Measurements from ENCODE around the gene CYTH1.
"Not testable (repeated sequence)": the region's sequence is repeated elsewhere in the genome, so short reads cannot be mapped to it uniquely, and the experiment has no call there.

CYTH1 gene

GRCh38 chr17:78674595-78675315 is 107.3 kb downstream of the CYTH1 start:
- in situ Hi-C loops (cut with MboI; ENCODE audit: low sequenced_read_pairs): no loop called here

GRCh38 chr17:78674156-78674555 is 107.9 kb downstream of the CYTH1 start:
- in situ Hi-C loops (cut with MboI; ENCODE audit: low sequenced_read_pairs): no loop called here

- in situ Hi-C loops (cut with MboI; ENCODE audit: low sequenced_read_pairs): no loop called here
Observed at GRCh38 chr17:78673395-78673794, 108.7 kb downstream of the CYTH1 start.

GRCh38 chr17:78672871-78673371 is 109.2 kb downstream of the CYTH1 start:
- in situ Hi-C loops (cut with MboI; ENCODE audit: low sequenced_read_pairs): no loop called here

GRCh38 chr17:78672005-78672404 is 110.1 kb downstream of the CYTH1 start:
- in situ Hi-C loops (cut with MboI; ENCODE audit: low sequenced_read_pairs): no loop called here

GRCh38 chr17:78671726-78672001 is 110.4 kb downstream of the CYTH1 start:
- in situ Hi-C loops (cut with MboI; ENCODE audit: low sequenced_read_pairs): not testable (repeated sequence)

- in situ Hi-C loops (cut with MboI; ENCODE audit: low sequenced_read_pairs): no loop called here
Observed at GRCh38 chr17:78670850-78671725, 111.0 kb downstream of the CYTH1 start.

- in situ Hi-C loops (cut with MboI; ENCODE audit: low sequenced_read_pairs): no loop called here
Observed at GRCh38 chr17:78669975-78670518, 112.0 kb downstream of the CYTH1 start.

GRCh38 chr17:78669256-78669974 is 112.7 kb downstream of the CYTH1 start:
- in situ Hi-C loops (cut with MboI; ENCODE audit: low sequenced_read_pairs): no loop called here

GRCh38 chr17:78668847-78669246 is 113.2 kb downstream of the CYTH1 start:
- in situ Hi-C loops (cut with MboI; ENCODE audit: low sequenced_read_pairs): no loop called here

- in situ Hi-C loops (cut with MboI; ENCODE audit: low sequenced_read_pairs): no loop called here
Observed at GRCh38 chr17:78667741-78668640, 114.1 kb downstream of the CYTH1 start.

GRCh38 chr17:78667091-78667490 is 115.0 kb downstream of the CYTH1 start:
- in situ Hi-C loops (cut with MboI; ENCODE audit: low sequenced_read_pairs): no loop called here

GRCh38 chr17:78665952-78666920 is 115.8 kb downstream of the CYTH1 start:
- in situ Hi-C loops (cut with MboI; ENCODE audit: low sequenced_read_pairs): no loop called here

- in situ Hi-C loops (cut with MboI; ENCODE audit: low sequenced_read_pairs): no loop called here
Observed at GRCh38 chr17:78665387-78665951, 116.6 kb downstream of the CYTH1 start.

- in situ Hi-C loops (cut with MboI; ENCODE audit: low sequenced_read_pairs): no loop called here
Observed at GRCh38 chr17:78664476-78665386, 117.3 kb downstream of the CYTH1 start.

GRCh38 chr17:78661093-78661770 is 120.8 kb downstream of the CYTH1 start:
- in situ Hi-C loops (cut with MboI; ENCODE audit: low sequenced_read_pairs): no loop called here

GRCh38 chr17:78659546-78659945 is 122.5 kb downstream of the CYTH1 start:
- in situ Hi-C loops (cut with MboI; ENCODE audit: low sequenced_read_pairs): no loop called here
